Right atrium auricular region (tissue), 2 donors: ENCODE data around the gene ITSN2. TPM values are rescaled to one million over a fixed set of nuclear protein-coding genes. Genes with fewer than 3 reads are reported as not detected.

Source experiments
- DNase-seq: peaks from one replicate; pipeline ENCODE4 v3.0.0-alpha.2; 2019; ENCODE audit warnings: low spot score
- H3K27ac ChIP-seq, 2 donors: fragments of 200-600 bp; sonication (generic); 1 replicate in 1 of 2; 2 replicates in 1 of 2; pipeline ENCODE4 v1.5.1; 2016 to 2019
- H3K27me3 ChIP-seq, 2 donors: fragments of 200-600 bp; sonication (generic); one replicate each; pipeline versions ENCODE4 v1.5.1 to v1.6.0; 2017 to 2019
- H3K36me3 ChIP-seq: fragments of 200-600 bp; sonication (generic); one replicate; pipeline ENCODE4 v1.5.1; 2016
- H3K4me1 ChIP-seq, 2 donors: fragments of 200-600 bp; sonication (generic); one replicate each; pipeline versions ENCODE4 v1.5.1 to v1.6.0; 2017 to 2019
- H3K4me3 ChIP-seq, 2 donors: fragments of 200-600 bp; sonication (generic); 1 replicate in 1 of 2; 2 replicates in 1 of 2; pipeline ENCODE4 v1.5.1; 2017 to 2019; ENCODE audit warnings: mild to moderate bottlenecking in 1 of 2, moderate library complexity in 1 of 2
- H3K9me3 ChIP-seq, 2 donors: fragments of 200-600 bp; sonication (generic); one replicate each; pipeline ENCODE4 v1.5.1; 2019
- total RNA-seq, 2 donors: library from RNA; depleted of rRNA; stranded (reverse); fragments of >200 nt; gene quantifications; one replicate each; pipeline ENCODE4 v1.1.0, GENCODE V29; 2016
- TF ChIP-seq, protein P1 (sequence below), 2 donors: fragments of 200-600 bp; sonication (generic); IDR thresholded peaks; one replicate each; pipeline ENCODE4 v1.5.1; 2019; ENCODE audit warnings: antibody characterized with exemption in 2 of 2

Gene ITSN2
- total RNA-seq, 2 donors from 2014 or later: 40.1 to 40.4 TPM

DNA sequence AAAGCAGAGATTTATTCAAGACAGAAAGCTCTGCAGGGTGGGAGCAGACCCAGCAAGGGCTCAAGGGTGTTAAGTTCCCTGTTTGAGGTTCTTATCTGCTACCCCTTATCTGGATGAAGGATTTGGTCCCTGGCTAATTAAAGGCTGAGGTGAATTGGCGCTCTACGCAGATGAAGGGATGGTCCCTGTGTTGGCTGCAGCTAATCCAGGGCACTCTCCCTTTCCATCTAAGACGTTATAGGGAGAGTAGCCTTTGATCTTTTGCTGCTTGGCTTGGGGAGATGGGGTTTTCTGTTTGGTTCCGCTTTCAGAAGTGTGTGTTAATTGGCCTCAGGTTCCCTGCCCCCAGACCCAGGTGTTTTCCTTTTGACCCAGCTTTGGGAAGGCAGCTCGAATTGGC is 168.5 kb downstream of the ITSN2 start:
- no peaks in the 10 kb centered on the region for H3K27me3 ChIP-seq
- H3K4me3 ChIP-seq: no peak overlapping the region
- H3K36me3 ChIP-seq: no peaks in the 10 kb centered on the region
- H3K9me3 ChIP-seq: no peaks in the 10 kb centered on the region
- H3K4me1 ChIP-seq: no peaks in the 10 kb centered on the region
- TF ChIP-seq, protein P1, sequence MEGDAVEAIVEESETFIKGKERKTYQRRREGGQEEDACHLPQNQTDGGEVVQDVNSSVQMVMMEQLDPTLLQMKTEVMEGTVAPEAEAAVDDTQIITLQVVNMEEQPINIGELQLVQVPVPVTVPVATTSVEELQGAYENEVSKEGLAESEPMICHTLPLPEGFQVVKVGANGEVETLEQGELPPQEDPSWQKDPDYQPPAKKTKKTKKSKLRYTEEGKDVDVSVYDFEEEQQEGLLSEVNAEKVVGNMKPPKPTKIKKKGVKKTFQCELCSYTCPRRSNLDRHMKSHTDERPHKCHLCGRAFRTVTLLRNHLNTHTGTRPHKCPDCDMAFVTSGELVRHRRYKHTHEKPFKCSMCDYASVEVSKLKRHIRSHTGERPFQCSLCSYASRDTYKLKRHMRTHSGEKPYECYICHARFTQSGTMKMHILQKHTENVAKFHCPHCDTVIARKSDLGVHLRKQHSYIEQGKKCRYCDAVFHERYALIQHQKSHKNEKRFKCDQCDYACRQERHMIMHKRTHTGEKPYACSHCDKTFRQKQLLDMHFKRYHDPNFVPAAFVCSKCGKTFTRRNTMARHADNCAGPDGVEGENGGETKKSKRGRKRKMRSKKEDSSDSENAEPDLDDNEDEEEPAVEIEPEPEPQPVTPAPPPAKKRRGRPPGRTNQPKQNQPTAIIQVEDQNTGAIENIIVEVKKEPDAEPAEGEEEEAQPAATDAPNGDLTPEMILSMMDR (IDR thresholded peaks at IDR 0.05): no peak
- H3K27ac ChIP-seq: no peak overlapping the region
- DNase-seq: no peak

DNA sequence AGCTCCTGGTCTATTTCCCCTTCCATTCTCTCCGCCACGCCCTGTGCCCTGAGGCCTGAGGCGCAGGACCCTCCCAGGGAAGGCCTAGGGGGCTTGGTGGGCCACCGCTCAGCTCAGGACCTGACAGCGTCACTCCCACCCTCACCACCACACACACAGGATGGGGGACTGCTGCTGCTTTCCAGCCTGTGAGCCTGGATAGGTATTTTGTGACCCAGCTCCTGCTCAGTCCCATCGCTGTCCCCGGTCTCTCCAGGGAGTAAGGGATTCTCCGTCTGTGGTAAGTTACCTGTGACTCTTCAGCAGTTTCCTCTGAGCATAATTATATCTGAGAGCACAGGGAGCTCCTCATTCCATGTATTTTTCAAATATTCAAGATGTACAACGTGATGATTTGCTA is 169.2 kb downstream of the ITSN2 start:
- Histone ChIP-seq H3K36me3 (no peaks in the 10 kb centered on the region), H3K4me1 (no peaks in the 10 kb centered on the region), H3K9me3 (no peaks in the 10 kb centered on the region), H3K4me3 (no peak overlapping the region), H3K27me3 (no peaks in the 10 kb centered on the region), H3K27ac (no peak overlapping the region)
- no peak for DNase-seq
- TF ChIP-seq, protein P1 (IDR thresholded peaks at IDR 0.05): no peak

GRCh38 chr2:24190503-24190902 is 169.8 kb downstream of the ITSN2 start:
- H3K4me3 ChIP-seq: no peak overlapping the region
- no peaks in the 10 kb centered on the region for H3K27me3 ChIP-seq
- no peaks in the 10 kb centered on the region for H3K4me1 ChIP-seq
- TF ChIP-seq, protein P1 (IDR thresholded peaks at IDR 0.05): no peak
- no peak for DNase-seq
- H3K9me3 ChIP-seq: peaks cover 0 to 1% of the 10 kb centered on the region in 2 donors
- no peaks in the 10 kb centered on the region for H3K36me3 ChIP-seq
- no peak overlapping the region for H3K27ac ChIP-seq

GRCh38 chr2:24189551-24189950 is 170.8 kb downstream of the ITSN2 start:
- Histone ChIP-seq H3K27ac (no peak overlapping the region), H3K4me3 (no peak overlapping the region), H3K4me1 (no peaks in the 10 kb centered on the region), H3K36me3 (no peaks in the 10 kb centered on the region), H3K9me3 (peaks cover 0 to 6% of the 10 kb centered on the region in 2 donors), H3K27me3 (no peaks in the 10 kb centered on the region)
- TF ChIP-seq, protein P1 (IDR thresholded peaks at IDR 0.05): no peak
- DNase-seq: no peak

DNA sequence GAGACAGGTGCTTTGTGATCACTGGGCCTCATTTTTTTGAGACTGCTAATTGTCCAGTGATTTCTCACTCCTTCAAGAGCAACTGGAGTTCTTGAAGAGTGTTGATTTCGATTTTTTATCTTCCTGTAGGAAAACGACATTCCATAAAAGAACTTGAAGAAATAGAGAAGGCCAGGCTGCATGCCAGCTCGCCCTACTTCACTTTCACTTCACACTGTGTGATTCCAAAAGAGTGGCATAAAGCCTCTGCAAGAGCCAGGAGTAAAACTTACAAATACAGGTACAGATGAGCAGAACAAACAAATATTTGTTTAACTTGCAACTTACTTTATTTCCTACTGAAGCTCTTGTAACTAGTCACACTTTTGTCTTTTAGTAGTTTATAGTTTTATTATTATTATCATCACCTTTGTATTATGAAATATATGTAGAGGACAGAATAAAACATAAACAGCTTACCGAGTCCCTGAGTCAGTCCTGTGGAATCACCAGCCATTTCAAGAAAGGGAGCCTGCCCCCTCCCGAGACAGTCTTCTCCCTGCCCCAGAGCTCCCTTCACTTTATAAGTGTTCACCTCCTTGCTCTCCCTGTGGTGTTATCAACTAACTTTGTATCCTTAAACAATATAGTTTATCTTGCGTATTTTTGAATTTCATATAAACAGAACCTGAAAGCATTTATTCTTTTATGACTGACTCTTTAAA is 176.8 kb downstream of the ITSN2 start:
- H3K27me3 ChIP-seq: no peaks in the 10 kb centered on the region
- DNase-seq: no peak
- TF ChIP-seq, protein P1 (IDR thresholded peaks at IDR 0.05): no peak
- no peaks in the 10 kb centered on the region for H3K36me3 ChIP-seq
- peaks cover 0 to 6% of the 10 kb centered on the region in 2 donors for H3K9me3 ChIP-seq
- no peaks in the 10 kb centered on the region for H3K4me1 ChIP-seq
- H3K27ac ChIP-seq: no peak overlapping the region
- H3K4me3 ChIP-seq: no peak overlapping the region

GRCh38 chr2:24182507-24182906 is 177.8 kb downstream of the ITSN2 start:
- H3K27me3 ChIP-seq: no peaks in the 10 kb centered on the region
- H3K4me3 ChIP-seq: no peak overlapping the region
- H3K4me1 ChIP-seq: no peaks in the 10 kb centered on the region
- DNase-seq: no peak
- H3K9me3 ChIP-seq: peaks cover 0 to 6% of the 10 kb centered on the region in 2 donors
- H3K36me3 ChIP-seq: no peaks in the 10 kb centered on the region
- TF ChIP-seq, protein P1 (IDR thresholded peaks at IDR 0.05): no peak
- no peak overlapping the region for H3K27ac ChIP-seq
